WTC11 (cell line): ENCODE results near the gene ARL6IP5. TPM values are rescaled to one million over a fixed set of nuclear protein-coding genes. Genes with fewer than 3 reads are reported as not detected.

Source experiments
- ATAC-seq: fragments of 200-7000 bp; cut with Tn5 transposase; 2 replicates; pipeline ENCODE4 v1.10.0; 2021; ENCODE audit warnings: mild to moderate bottlenecking, moderate library complexity
- CTCF ChIA-PET: fragments of 300-600 bp; sonication (Branson Sonifier 250); formaldehyde crosslinking; loops from one replicate; lab custom pipeline; 2021; ENCODE audit warnings: antibody characterized with exemption; lab: Charles Lee
- POLR2A ChIA-PET: fragments of 350-600 bp; sonication (Branson Sonifier 250); formaldehyde crosslinking; loops from one replicate; lab custom pipeline; 2021; ENCODE audit warnings: antibody characterized with exemption; lab: Charles Lee
- DNase-seq: peaks from one replicate; pipeline ENCODE4 v3.0.0; 2021; ENCODE audit warnings: low spot score
- H3K27ac Mint-ChIP-seq: 2 replicates; pipeline ENCODE4 v1.8.0; 2021; ENCODE audit warnings: mixed read lengths
- H3K27me3 Mint-ChIP-seq: 2 replicates; pipeline ENCODE4 v1.8.0; 2021; ENCODE audit warnings: low read depth, mild to moderate bottlenecking, moderate library complexity, mixed read lengths
- H3K36me3 Mint-ChIP-seq: 2 replicates; pipeline ENCODE4 v1.8.0; 2021; ENCODE audit warnings: mixed read lengths
- H3K4me1 Mint-ChIP-seq: 2 replicates; pipeline ENCODE4 v1.8.0; 2022; ENCODE audit warnings: mixed read lengths
- H3K4me3 Mint-ChIP-seq: 2 replicates; pipeline ENCODE4 v1.8.0; 2021; ENCODE audit warnings: mild to moderate bottlenecking, moderate library complexity, mixed read lengths
- H3K9me3 Mint-ChIP-seq: 2 replicates; pipeline ENCODE4 v1.8.0; 2021; ENCODE audit warnings: mixed read lengths
- CREB1 ChIP-seq: sonication (generic); formaldehyde crosslinking; IDR thresholded peaks from 2 replicates; pipeline ENCODE4 v1.8.0; 2023; ENCODE audit warnings: mild to moderate bottlenecking, missing genetic modification reagents
- CREM ChIP-seq: sonication (generic); formaldehyde crosslinking; IDR thresholded peaks from 2 replicates; pipeline ENCODE4 v1.8.1; 2022; ENCODE audit warnings: mild to moderate bottlenecking, missing genetic modification reagents, moderate library complexity
- ELF4 ChIP-seq: sonication (generic); formaldehyde crosslinking; IDR thresholded peaks from 2 replicates; pipeline ENCODE4 v1.8.1; 2022; ENCODE audit warnings: low read depth, mild to moderate bottlenecking, moderate library complexity, missing genetic modification reagents
- ESRRA ChIP-seq: sonication (generic); formaldehyde crosslinking; IDR thresholded peaks from 2 replicates; pipeline ENCODE4 v1.8.1; 2022; ENCODE audit warnings: mild to moderate bottlenecking, missing genetic modification reagents, borderline replicate concordance
- ETV6 ChIP-seq: sonication (generic); formaldehyde crosslinking; IDR thresholded peaks from 2 replicates; pipeline ENCODE4 v1.8.1; 2022; ENCODE audit warnings: mild to moderate bottlenecking, missing genetic modification reagents
- FOXP4 ChIP-seq: sonication (generic); formaldehyde crosslinking; IDR thresholded peaks from 2 replicates; pipeline ENCODE4 v1.8.0; 2022; ENCODE audit warnings: mild to moderate bottlenecking, missing genetic modification reagents
- JAZF1 ChIP-seq: fragments of 250-450 bp; sonication (Bioruptor Pico); IDR thresholded peaks from 2 replicates; pipeline ENCODE4 v1.9.0; 2021; ENCODE audit warnings: moderate library complexity, mild to moderate bottlenecking, inconsistent platforms
- JUN ChIP-seq: sonication (generic); formaldehyde crosslinking; IDR thresholded peaks from 2 replicates; pipeline ENCODE4 v1.8.0; 2023; ENCODE audit warnings: mild to moderate bottlenecking, missing genetic modification reagents
- MLX ChIP-seq: sonication (generic); formaldehyde crosslinking; IDR thresholded peaks from 2 replicates; pipeline ENCODE4 v1.8.1; 2023; ENCODE audit warnings: mild to moderate bottlenecking, missing genetic modification reagents, moderate library complexity
- NR3C1 ChIP-seq: sonication (generic); formaldehyde crosslinking; conservative IDR thresholded peaks from 2 replicates; pipeline ENCODE4 v1.8.1; 2023; ENCODE audit warnings: low read depth, mild to moderate bottlenecking, missing genetic modification reagents
- SP1 ChIP-seq: sonication (generic); formaldehyde crosslinking; conservative IDR thresholded peaks from 2 replicates; pipeline ENCODE4 v1.8.1; 2022; ENCODE audit warnings: missing genetic modification reagents
- STAT6 ChIP-seq: sonication (generic); formaldehyde crosslinking; conservative IDR thresholded peaks from 2 replicates; pipeline ENCODE4 v1.8.1; 2023; ENCODE audit warnings: mild to moderate bottlenecking, low read depth, missing genetic modification reagents, moderate library complexity
- TP53 ChIP-seq: sonication (generic); formaldehyde crosslinking; IDR thresholded peaks from 2 replicates; pipeline ENCODE4 v1.8.1; 2023; ENCODE audit warnings: mild to moderate bottlenecking, missing genetic modification reagents
- ZMAT4 ChIP-seq: fragments of 250-450 bp; sonication (Bioruptor Pico); IDR thresholded peaks from 2 replicates; pipeline ENCODE4 v1.9.0; 2021; ENCODE audit warnings: mild to moderate bottlenecking
- ZNF138 ChIP-seq: sonication (generic); formaldehyde crosslinking; conservative IDR thresholded peaks from 2 replicates; pipeline ENCODE4 v1.8.1; 2022; ENCODE audit warnings: mild to moderate bottlenecking, moderate library complexity, missing genetic modification reagents
- ZNF532 ChIP-seq: fragments of 250-450 bp; sonication (Bioruptor Pico); IDR thresholded peaks from 2 replicates; pipeline ENCODE4 v1.9.0; 2021; ENCODE audit warnings: mild to moderate bottlenecking, borderline replicate concordance
- total RNA-seq: library from RNA; stranded (reverse); gene quantifications from 3 replicates; pipeline ENCODE4 v1.2.3, GENCODE V29; 2021
- TF ChIP-seq, protein P1 (sequence below): sonication (generic); formaldehyde crosslinking; IDR thresholded peaks from 2 replicates; pipeline ENCODE4 v1.8.1; 2023; ENCODE audit warnings: mild to moderate bottlenecking, missing genetic modification reagents, moderate library complexity
- TF ChIP-seq, protein P2 (sequence below): sonication (generic); formaldehyde crosslinking; IDR thresholded peaks from 2 replicates; pipeline ENCODE4 v1.8.1; 2022; ENCODE audit warnings: missing genetic modification reagents, borderline replicate concordance

ARL6IP5 gene
- total RNA-seq, 1 experiment from 2014 or later = 28.4 TPM

DNA sequence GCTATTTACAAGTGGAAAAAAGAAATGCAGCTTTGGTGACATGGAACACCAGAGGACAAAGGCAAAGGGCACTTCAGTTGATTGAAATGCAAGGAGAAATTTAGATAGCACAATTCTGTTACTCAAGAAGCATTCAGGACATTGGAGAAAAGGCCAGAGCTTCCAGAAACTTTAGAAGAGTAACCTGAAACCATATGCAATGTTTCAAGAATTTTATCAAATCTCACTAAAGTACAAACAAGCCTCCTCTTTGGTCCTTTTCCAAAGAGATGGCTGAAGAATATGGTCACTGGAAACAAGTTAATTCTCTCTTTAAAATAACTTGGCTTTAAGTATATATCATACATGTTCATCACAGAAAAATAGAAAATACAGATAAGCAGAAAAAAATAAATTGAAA is 52.3 kb downstream of the ARL6IP5 start:
- no peak overlapping the region for H3K27ac Mint-ChIP-seq
- H3K4me1 Mint-ChIP-seq = no peaks in the 10 kb centered on the region
- ChIA-PET CTCF (no interaction called here), POLR2A (interaction anchor here (1.3 kb wide), 1 partner anchor 8 kb away, joined by 3 read pairs; no protein-coding TSS in a partner anchor)
- no peak overlapping the region for H3K4me3 Mint-ChIP-seq
- no peak for TF ChIP-seq ELF4 (CRISPR knock-in tag)
- TF ChIP-seq CREB1 (CRISPR knock-in tag) = no peak
- TF ChIP-seq MLX = no peak
- no peak for TF ChIP-seq TP53 (CRISPR knock-in tag)
- no peak for TF ChIP-seq NR3C1 (CRISPR knock-in tag)
- TF ChIP-seq FOXP4 (CRISPR knock-in tag) = no peak
- H3K36me3 Mint-ChIP-seq = no peaks in the 10 kb centered on the region
- ATAC-seq (no peak), DNase-seq (no peak)
- 0 out of 2 replicates have a peak, but pooled peaks cover 5% of the 10 kb centered on the region for H3K9me3 Mint-ChIP-seq
- H3K27me3 Mint-ChIP-seq = peaks cover 44% of the 10 kb centered on the region

DNA sequence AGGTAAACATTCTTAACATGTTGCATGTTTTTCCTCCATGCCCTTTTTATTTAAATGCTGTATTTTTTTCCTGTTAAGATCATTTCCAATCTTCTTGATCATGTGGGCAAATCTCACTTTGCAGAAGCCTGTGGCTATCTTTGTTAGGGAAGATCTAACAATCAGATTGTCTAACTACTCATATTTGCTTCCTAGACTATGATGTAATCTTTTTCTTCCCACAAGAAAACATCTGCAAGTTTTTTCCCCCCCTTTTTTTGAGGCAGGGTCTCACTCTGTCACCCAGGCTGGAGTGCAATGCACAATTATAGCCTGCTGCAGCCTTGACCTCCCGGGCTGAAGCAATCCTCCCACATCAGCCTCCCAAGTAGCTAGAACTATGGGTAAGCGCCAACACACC is 52.7 kb downstream of the ARL6IP5 start:
- Mint-ChIP-seq H3K4me1 (no peaks in the 10 kb centered on the region), H3K27me3 (peaks cover 48% of the 10 kb centered on the region), H3K4me3 (no peak overlapping the region), H3K36me3 (no peaks in the 10 kb centered on the region)
- CTCF ChIA-PET = no interaction called here
- ATAC-seq = no peak
- TF ChIP-seq, protein P1, sequence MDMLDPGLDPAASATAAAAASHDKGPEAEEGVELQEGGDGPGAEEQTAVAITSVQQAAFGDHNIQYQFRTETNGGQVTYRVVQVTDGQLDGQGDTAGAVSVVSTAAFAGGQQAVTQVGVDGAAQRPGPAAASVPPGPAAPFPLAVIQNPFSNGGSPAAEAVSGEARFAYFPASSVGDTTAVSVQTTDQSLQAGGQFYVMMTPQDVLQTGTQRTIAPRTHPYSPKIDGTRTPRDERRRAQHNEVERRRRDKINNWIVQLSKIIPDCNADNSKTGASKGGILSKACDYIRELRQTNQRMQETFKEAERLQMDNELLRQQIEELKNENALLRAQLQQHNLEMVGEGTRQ (CRISPR knock-in tag) = no peak
- no peak for TF ChIP-seq ZNF532
- no peak for TF ChIP-seq ZMAT4 (CRISPR knock-in tag)
- no peak for TF ChIP-seq ESRRA
- no peak for TF ChIP-seq STAT6
- TF ChIP-seq ETV6 = no peak
- TF ChIP-seq CREM (CRISPR knock-in tag) = no peak
- no peak for TF ChIP-seq JUN (CRISPR knock-in tag)
- no peak for TF ChIP-seq JAZF1 (CRISPR knock-in tag)
- no peak for TF ChIP-seq NR3C1 (CRISPR knock-in tag)
- TF ChIP-seq SP1 (CRISPR knock-in tag) = no peak
- TF ChIP-seq ZNF138 (CRISPR knock-in tag) = no peak
- TF ChIP-seq MLX = no peak
- TF ChIP-seq, protein P2, sequence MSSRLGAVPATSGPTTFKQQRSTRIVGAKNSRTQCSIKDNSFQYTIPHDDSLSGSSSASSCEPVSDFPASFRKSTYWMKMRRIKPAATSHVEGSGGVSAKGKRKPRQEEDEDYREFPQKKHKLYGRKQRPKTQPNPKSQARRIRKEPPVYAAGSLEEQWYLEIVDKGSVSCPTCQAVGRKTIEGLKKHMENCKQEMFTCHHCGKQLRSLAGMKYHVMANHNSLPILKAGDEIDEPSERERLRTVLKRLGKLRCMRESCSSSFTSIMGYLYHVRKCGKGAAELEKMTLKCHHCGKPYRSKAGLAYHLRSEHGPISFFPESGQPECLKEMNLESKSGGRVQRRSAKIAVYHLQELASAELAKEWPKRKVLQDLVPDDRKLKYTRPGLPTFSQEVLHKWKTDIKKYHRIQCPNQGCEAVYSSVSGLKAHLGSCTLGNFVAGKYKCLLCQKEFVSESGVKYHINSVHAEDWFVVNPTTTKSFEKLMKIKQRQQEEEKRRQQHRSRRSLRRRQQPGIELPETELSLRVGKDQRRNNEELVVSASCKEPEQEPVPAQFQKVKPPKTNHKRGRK (CRISPR knock-in tag) = no peak
- TF ChIP-seq, all 79 proteins: peak for 0
- Mint-ChIP-seq H3K27ac (no peak overlapping the region), H3K9me3 (0 out of 2 replicates have a peak, but pooled peaks cover 5% of the 10 kb centered on the region)
- DNase-seq = no peak
- POLR2A ChIA-PET = no interaction called here
